Peyer's patch (tissue), 4 donors: Measurements from ENCODE around the gene C16orf90. TPM values are rescaled to one million over a fixed set of nuclear protein-coding genes. Genes with fewer than 3 reads are reported as not detected.

Source experiments
- DNase-seq, 3 donors: peaks; one replicate each; pipeline ENCODE4 v3.0.0-alpha.2; 2017 to 2019
- H3K27ac ChIP-seq, 4 donors: fragments of 200-600 bp; sonication (generic); one replicate each; pipeline ENCODE4 v1.5.1; 2016 to 2019
- H3K27me3 ChIP-seq, 2 donors: fragments of 200-600 bp; sonication (generic); one replicate each; pipeline ENCODE4 v1.5.1; 2019
- H3K36me3 ChIP-seq, 3 donors: fragments of 200-600 bp; sonication (generic); one replicate each; pipeline ENCODE4 v1.5.1; 2016 to 2019
- H3K4me1 ChIP-seq, 4 donors: fragments of 200-600 bp; sonication (generic); one replicate each; pipeline ENCODE4 v1.5.1; 2016 to 2019
- H3K4me3 ChIP-seq, 4 donors: fragments of 200-600 bp; sonication (generic); 1 replicate in 3 of 4; 2 replicates in 1 of 4; pipeline ENCODE4 v1.5.1; 2016 to 2019; ENCODE audit warnings: mild to moderate bottlenecking in 1 of 4
- H3K9me3 ChIP-seq, 4 donors: fragments of 200-600 bp; sonication (generic); one replicate each; pipeline ENCODE4 v1.5.1; 2016 to 2019; ENCODE audit warnings: mild to moderate bottlenecking in 1 of 4
- CTCF ChIP-seq, 6 experiments: fragments of 450-650 bp in 4 of 6; fragments of 200-600 bp in 2 of 6; sonication (generic) in 1 of 6; IDR thresholded peaks; one replicate each; pipeline ENCODE4 v1.5.1; 2017 to 2019; ENCODE audit warnings: antibody characterized with exemption in 6 of 6, mild to moderate bottlenecking in 3 of 6, moderate library complexity in 1 of 6
- POLR2A ChIP-seq, 2 donors: fragments of 450-650 bp; IDR thresholded peaks; one replicate each; pipeline ENCODE4 v1.5.1; 2017; ENCODE audit warnings: antibody characterized with exemption in 2 of 2, mild to moderate bottlenecking in 2 of 2, moderate library complexity in 2 of 2
- total RNA-seq, 4 donors: library from RNA; depleted of rRNA; stranded (reverse); fragments of >200 nt; gene quantifications; one replicate each; pipeline ENCODE4 v1.1.0, GENCODE V29; 2016

The C16orf90 gene
- total RNA-seq, 4 donors from 2014 or later: not detected

GRCh38 chr16:3461151-3461550, 34.1 kb downstream of the C16orf90 start:
- H3K4me3 ChIP-seq: no peak overlapping the region
- peaks cover 0 to 9% (median 0%) of the 10 kb centered on the region in 3 donors for H3K36me3 ChIP-seq
- H3K9me3 ChIP-seq: no peaks in the 10 kb centered on the region
- no peak overlapping the region for H3K27ac ChIP-seq
- H3K4me1 ChIP-seq: peaks cover 0 to 48% (median 9%) of the 10 kb centered on the region in 4 donors
- TF ChIP-seq POLR2A (IDR thresholded peaks at IDR 0.05) (no peak), CTCF (IDR thresholded peaks at IDR 0.05) (no peak)
- DNase-seq: peak in 1 of 3 donors; percentile 47
- no peaks in the 10 kb centered on the region for H3K27me3 ChIP-seq

- TF ChIP-seq POLR2A (IDR thresholded peaks at IDR 0.05) (no peak), CTCF (IDR thresholded peaks at IDR 0.05) (no peak)
- Histone ChIP-seq H3K27ac (no peak overlapping the region), H3K9me3 (no peaks in the 10 kb centered on the region), H3K36me3 (peaks cover 0 to 3% (median 0%) of the 10 kb centered on the region in 3 donors), H3K4me3 (peak overlapping the region in 1 of 4 donors; percentile 77), H3K27me3 (no peaks in the 10 kb centered on the region), H3K4me1 (peaks cover 0 to 51% (median 9%) of the 10 kb centered on the region in 4 donors)
- DNase-seq: no peak
These were observed 34.7 kb downstream of the C16orf90 start for GRCh38 chr16:3460585-3460984.

GRCh38 chr16:3460121-3460520, 35.2 kb downstream of the C16orf90 start:
- TF ChIP-seq CTCF (IDR thresholded peaks at IDR 0.05) (no peak), POLR2A (IDR thresholded peaks at IDR 0.05) (no peak)
- Histone ChIP-seq H3K4me3 (peak overlapping the region in 2 of 4 donors; percentile 77 to 98), H3K36me3 (no peaks in the 10 kb centered on the region), H3K27ac (peak overlapping the region in 1 of 4 donors; percentile 98), H3K27me3 (no peaks in the 10 kb centered on the region), H3K9me3 (no peaks in the 10 kb centered on the region), H3K4me1 (peaks cover 0 to 51% (median 9%) of the 10 kb centered on the region in 4 donors)
- DNase-seq: no peak

- Histone ChIP-seq H3K9me3 (no peaks in the 10 kb centered on the region), H3K4me1 (peaks cover 0 to 51% (median 9%) of the 10 kb centered on the region in 4 donors), H3K27me3 (no peaks in the 10 kb centered on the region), H3K36me3 (no peaks in the 10 kb centered on the region), H3K4me3 (peak overlapping the region in 3 of 4 donors; percentile 77 to 98 (median 84)), H3K27ac (peak overlapping the region in 2 of 4 donors; percentile 95 to 98)
- TF ChIP-seq POLR2A (IDR thresholded peaks at IDR 0.05): no peak
- DNase-seq: no peak
These were observed 35.7 kb downstream of the C16orf90 start for GRCh38 chr16:3459401-3460090.

- Histone ChIP-seq H3K9me3 (no peaks in the 10 kb centered on the region), H3K4me1 (peaks cover 0 to 47% (median 9%) of the 10 kb centered on the region in 4 donors), H3K27ac (peak overlapping the region; percentile 92 to 98 (median 94))
These were observed 36.4 kb downstream of the C16orf90 start for GRCh38 chr16:3458852-3459361.

More at GRCh38 chr16:3458852-3459361, 36.4 kb downstream of the C16orf90 start:
- H3K4me3 ChIP-seq: peak overlapping the region; percentile 67 to 98 (median 80)
- peak in 1 of 3 donors; percentile 59 for DNase-seq
- no peaks in the 10 kb centered on the region for H3K27me3 ChIP-seq
- TF ChIP-seq CTCF (IDR thresholded peaks at IDR 0.05): peak in 1 of 6 experiments; percentile 16
- TF ChIP-seq POLR2A (IDR thresholded peaks at IDR 0.05): peak; percentile 83 to 87
- H3K36me3 ChIP-seq: no peaks in the 10 kb centered on the region
